Loucy (cell line): ENCODE measurements around the gene MKRN2.

Experiments used
- EZH2phosphoT487 ChIP-seq: fragments of 200-600 bp; IDR thresholded peaks from 2 replicates; pipeline ENCODE4 v1.6.1; 2018; ENCODE audit warnings: antibody characterized with exemption, mild to moderate bottlenecking, moderate library complexity, borderline replicate concordance
- TF ChIP-seq, protein P1 (sequence below): fragments of 200-600 bp; sonication (generic); conservative IDR thresholded peaks from 2 replicates; pipeline ENCODE4 v1.5.1; 2014; ENCODE audit warnings: mild to moderate bottlenecking, antibody characterized with exemption, low read length

DNA sequence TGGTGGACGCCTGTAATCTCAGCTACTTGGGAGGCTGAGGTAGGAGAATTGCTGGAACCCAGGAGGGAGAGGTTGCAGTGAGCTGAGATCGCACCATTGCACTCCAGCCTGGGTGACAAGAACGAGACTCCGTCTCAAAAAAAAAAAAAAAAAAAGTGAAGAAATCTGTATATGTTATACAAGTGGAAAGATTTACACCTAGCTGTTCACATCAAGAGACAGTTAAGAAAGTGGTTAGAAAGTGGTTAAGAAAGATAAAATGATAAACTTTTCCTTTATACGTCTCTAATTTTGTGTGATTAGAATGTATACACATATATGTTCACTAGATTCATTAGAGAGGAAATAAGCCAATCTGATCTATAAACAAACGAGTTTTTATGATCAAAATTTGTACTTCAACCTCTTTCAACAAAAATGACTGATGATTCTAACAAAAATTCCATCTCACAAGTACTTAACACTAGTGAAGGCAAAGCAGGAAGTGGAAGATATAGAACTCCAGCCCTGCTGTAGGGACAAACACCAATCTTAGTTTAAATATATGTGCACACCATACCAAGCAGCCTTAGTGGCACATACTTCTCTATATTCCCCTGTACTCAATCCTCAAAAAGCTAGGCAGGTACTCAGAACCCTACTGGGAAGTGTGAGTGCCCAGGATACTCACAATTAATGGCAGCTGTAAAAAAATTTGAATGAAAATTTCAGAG, 55.8 kb downstream of the MKRN2 start:
- TF ChIP-seq, protein P1, sequence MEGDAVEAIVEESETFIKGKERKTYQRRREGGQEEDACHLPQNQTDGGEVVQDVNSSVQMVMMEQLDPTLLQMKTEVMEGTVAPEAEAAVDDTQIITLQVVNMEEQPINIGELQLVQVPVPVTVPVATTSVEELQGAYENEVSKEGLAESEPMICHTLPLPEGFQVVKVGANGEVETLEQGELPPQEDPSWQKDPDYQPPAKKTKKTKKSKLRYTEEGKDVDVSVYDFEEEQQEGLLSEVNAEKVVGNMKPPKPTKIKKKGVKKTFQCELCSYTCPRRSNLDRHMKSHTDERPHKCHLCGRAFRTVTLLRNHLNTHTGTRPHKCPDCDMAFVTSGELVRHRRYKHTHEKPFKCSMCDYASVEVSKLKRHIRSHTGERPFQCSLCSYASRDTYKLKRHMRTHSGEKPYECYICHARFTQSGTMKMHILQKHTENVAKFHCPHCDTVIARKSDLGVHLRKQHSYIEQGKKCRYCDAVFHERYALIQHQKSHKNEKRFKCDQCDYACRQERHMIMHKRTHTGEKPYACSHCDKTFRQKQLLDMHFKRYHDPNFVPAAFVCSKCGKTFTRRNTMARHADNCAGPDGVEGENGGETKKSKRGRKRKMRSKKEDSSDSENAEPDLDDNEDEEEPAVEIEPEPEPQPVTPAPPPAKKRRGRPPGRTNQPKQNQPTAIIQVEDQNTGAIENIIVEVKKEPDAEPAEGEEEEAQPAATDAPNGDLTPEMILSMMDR, result no peak
- TF ChIP-seq EZH2phosphoT487, result no peak
